Measurements from ENCODE around the gene FOXO1.

The FOXO1 gene

GRCh38 chr13:40533072-40533471 is 133.4 kb downstream of the FOXO1 start:
- no peak for DNase-seq (ENCODE audit: low read depth)
- no peak overlapping the region for H3K4me3 ChIP-seq (replicated peaks; ENCODE audit: low read depth, low read length)
- TF ChIP-seq CTCF (IDR thresholded peaks at IDR 0.05; ENCODE audit: low read length, missing control alignments), result no peak

- TF ChIP-seq CTCF (IDR thresholded peaks at IDR 0.05; ENCODE audit: low read length, missing control alignments), result no peak
- H3K4me3 ChIP-seq (replicated peaks; ENCODE audit: low read depth, low read length), result no peak overlapping the region
- DNase-seq (ENCODE audit: low read depth), result no peak
Measured at GRCh38 chr13:40530961-40531360, 135.5 kb downstream of the FOXO1 start.

- DNase-seq (ENCODE audit: low read depth), result no peak
- TF ChIP-seq CTCF (IDR thresholded peaks at IDR 0.05; ENCODE audit: low read length, missing control alignments), result no peak
- no peak overlapping the region for H3K4me3 ChIP-seq (replicated peaks; ENCODE audit: low read depth, low read length)
Measured at GRCh38 chr13:40528881-40529280, 137.6 kb downstream of the FOXO1 start.

- no peak for TF ChIP-seq CTCF (IDR thresholded peaks at IDR 0.05; ENCODE audit: low read length, missing control alignments)
- no peak for DNase-seq (ENCODE audit: low read depth)
- H3K4me3 ChIP-seq (replicated peaks; ENCODE audit: low read depth, low read length), result no peak overlapping the region
Measured at GRCh38 chr13:40527914-40528313, 138.5 kb downstream of the FOXO1 start.

GRCh38 chr13:40522282-40522681 is 144.2 kb downstream of the FOXO1 start:
- no peak for TF ChIP-seq CTCF (IDR thresholded peaks at IDR 0.05; ENCODE audit: low read length, missing control alignments)
- no peak for DNase-seq (ENCODE audit: low read depth)
- H3K4me3 ChIP-seq (replicated peaks; ENCODE audit: low read depth, low read length), result no peak overlapping the region

GRCh38 chr13:40520916-40521315 is 145.5 kb downstream of the FOXO1 start:
- TF ChIP-seq CTCF (IDR thresholded peaks at IDR 0.05; ENCODE audit: low read length, missing control alignments), result no peak
- no peak overlapping the region for H3K4me3 ChIP-seq (replicated peaks; ENCODE audit: low read depth, low read length)
- DNase-seq (ENCODE audit: low read depth), result no peak

GRCh38 chr13:40519637-40520036 is 146.8 kb downstream of the FOXO1 start:
- no peak for TF ChIP-seq CTCF (IDR thresholded peaks at IDR 0.05; ENCODE audit: low read length, missing control alignments)
- DNase-seq (ENCODE audit: low read depth), result no peak
- no peak overlapping the region for H3K4me3 ChIP-seq (replicated peaks; ENCODE audit: low read depth, low read length)
